Calu3 (cell line): Measurements from ENCODE around the gene PUS3. TPM values are rescaled to one million over a fixed set of nuclear protein-coding genes. Genes with fewer than 3 reads are reported as not detected.

Source experiments
- BruUV-seq: library from RNA; stranded (reverse); fragments of 400-500 nt; replicated peaks from 2 replicates; lab custom pipeline; 2021; lab: Mats Ljungman, UMichigan
- CTCF ChIA-PET: fragments of 300-600 bp; sonication (Branson Sonifier 250); formaldehyde crosslinking; loops from one replicate; lab custom pipeline; 2022; ENCODE audit warnings: antibody characterized with exemption; lab: Charles Lee
- DNase-seq: peaks from one replicate; pipeline ENCODE4 v3.0.0; 2022
- H3K27ac Mint-ChIP-seq: one replicate; pipeline ENCODE4 v1.8.0; 2022; ENCODE audit warnings: mixed read lengths; ENCODE audit not compliant: unreplicated experiment
- H3K27me3 Mint-ChIP-seq: one replicate; pipeline ENCODE4 v1.8.0; 2022; ENCODE audit warnings: mixed read lengths; ENCODE audit not compliant: unreplicated experiment
- H3K36me3 Mint-ChIP-seq: one replicate; pipeline ENCODE4 v1.8.0; 2022; ENCODE audit warnings: mild to moderate bottlenecking, moderate library complexity, mixed read lengths; ENCODE audit not compliant: insufficient read depth, unreplicated experiment
- H3K4me1 Mint-ChIP-seq: one replicate; pipeline ENCODE4 v1.8.0; 2022; ENCODE audit warnings: mild to moderate bottlenecking, low read depth, mixed read lengths; ENCODE audit not compliant: unreplicated experiment
- H3K4me3 Mint-ChIP-seq: one replicate; pipeline ENCODE4 v1.8.0; 2022; ENCODE audit warnings: mild to moderate bottlenecking, low read depth, moderate library complexity, mixed read lengths; ENCODE audit not compliant: unreplicated experiment
- H3K9me3 Mint-ChIP-seq: one replicate; pipeline ENCODE4 v1.8.0; 2022; ENCODE audit warnings: low read depth, mixed read lengths; ENCODE audit not compliant: unreplicated experiment
- intact Hi-C: fragments of 100-400 bp; cut with micrococcal nuclease; formaldehyde crosslinking; loops from one replicate; pipeline ENCODE4 v1.10.0; 2022; ENCODE audit not compliant: unreplicated experiment
- total RNA-seq: library from RNA; stranded (reverse); gene quantifications from 2 replicates; pipeline ENCODE4 v1.2.3, GENCODE V29; 2022
- TF ChIP-seq, protein P1 (sequence below): fragments of 200-600 bp; IDR thresholded peaks from one replicate; pipeline ENCODE4 v1.8.0; 2022; ENCODE audit warnings: antibody characterized with exemption; ENCODE audit not compliant: unreplicated experiment

PUS3 gene
- total RNA-seq, 1 experiment from 2014 or later = 10.4 TPM

DNA sequence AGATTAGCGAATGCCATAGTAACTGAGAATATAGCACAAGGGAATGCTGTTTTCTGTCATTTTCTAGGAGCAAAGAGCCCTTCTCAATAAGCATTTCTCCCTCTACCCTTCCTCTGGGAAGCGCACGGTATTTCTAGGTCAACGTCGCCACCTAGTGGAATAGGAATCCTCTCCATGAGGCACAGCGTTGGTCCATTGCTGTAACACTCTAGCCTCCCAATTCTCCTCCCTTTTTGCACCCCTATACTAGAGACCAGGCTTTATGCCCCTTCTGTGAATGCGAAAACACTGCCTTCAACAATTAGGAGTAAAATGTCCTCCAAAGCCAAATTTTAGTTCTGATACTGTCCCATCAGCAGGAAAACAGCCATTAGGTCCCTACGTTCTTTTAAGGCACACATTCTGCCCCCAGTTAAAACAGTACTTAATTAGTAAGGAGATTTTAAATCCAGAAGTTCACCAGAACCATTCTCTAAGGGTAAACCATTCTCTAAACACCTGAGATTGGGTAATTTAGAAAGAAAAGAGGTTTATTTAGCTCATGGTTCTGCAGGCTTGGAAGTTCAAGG is 28.4 kb downstream of the PUS3 start:
- H3K36me3 Mint-ChIP-seq = no peaks in the 10 kb centered on the region
- CTCF ChIA-PET = no interaction called here
- H3K4me3 Mint-ChIP-seq = no peak overlapping the region
- no TSS peak for BruUV-seq
- intact Hi-C loops = loop anchor here (1.0 to 5.0 kb wide), 2 partner anchors 150 to 247 kb away; partner anchors contain the start of gene CHEK1
- H3K27ac Mint-ChIP-seq = no peak overlapping the region
- peaks cover 32% of the 10 kb centered on the region for H3K27me3 Mint-ChIP-seq
- H3K4me1 Mint-ChIP-seq = no peaks in the 10 kb centered on the region
- TF ChIP-seq, protein P1, sequence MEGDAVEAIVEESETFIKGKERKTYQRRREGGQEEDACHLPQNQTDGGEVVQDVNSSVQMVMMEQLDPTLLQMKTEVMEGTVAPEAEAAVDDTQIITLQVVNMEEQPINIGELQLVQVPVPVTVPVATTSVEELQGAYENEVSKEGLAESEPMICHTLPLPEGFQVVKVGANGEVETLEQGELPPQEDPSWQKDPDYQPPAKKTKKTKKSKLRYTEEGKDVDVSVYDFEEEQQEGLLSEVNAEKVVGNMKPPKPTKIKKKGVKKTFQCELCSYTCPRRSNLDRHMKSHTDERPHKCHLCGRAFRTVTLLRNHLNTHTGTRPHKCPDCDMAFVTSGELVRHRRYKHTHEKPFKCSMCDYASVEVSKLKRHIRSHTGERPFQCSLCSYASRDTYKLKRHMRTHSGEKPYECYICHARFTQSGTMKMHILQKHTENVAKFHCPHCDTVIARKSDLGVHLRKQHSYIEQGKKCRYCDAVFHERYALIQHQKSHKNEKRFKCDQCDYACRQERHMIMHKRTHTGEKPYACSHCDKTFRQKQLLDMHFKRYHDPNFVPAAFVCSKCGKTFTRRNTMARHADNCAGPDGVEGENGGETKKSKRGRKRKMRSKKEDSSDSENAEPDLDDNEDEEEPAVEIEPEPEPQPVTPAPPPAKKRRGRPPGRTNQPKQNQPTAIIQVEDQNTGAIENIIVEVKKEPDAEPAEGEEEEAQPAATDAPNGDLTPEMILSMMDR = peak; percentile 61
- peaks cover 5% of the 10 kb centered on the region for H3K9me3 Mint-ChIP-seq
- peak; percentile 59 for DNase-seq

DNA sequence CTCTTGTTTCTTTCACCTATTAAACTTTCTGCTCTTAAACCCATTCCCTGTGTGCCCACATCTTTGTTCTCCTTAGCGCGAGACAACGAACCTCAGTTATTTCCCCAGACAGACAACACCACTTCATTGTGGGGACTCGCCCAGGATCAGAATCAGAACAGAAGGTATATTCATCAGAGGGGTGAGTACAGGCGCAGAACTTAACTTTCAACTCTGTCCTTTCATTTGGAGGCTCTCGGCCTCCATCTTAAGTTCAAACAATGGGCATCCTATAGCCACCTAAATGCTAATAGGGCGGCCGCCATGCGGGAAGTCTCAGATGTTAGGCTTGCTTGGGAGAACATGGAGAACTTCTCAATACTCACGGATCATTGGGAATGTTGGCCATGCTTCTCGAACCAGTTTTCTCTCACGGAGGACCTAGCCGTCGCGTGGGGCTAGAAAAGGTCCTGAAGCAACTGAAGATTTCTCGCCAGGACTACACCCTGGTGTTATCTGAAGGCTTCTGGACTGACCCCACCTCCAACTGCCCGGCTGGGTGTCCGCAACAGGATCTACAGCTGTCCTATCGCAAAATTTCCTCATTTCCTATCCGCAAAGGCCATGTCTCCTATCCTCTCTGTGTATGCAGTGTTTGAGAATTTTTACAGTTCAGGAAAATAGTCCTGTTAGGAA is 29.0 kb downstream of the PUS3 start:
- H3K27ac Mint-ChIP-seq = no peak overlapping the region
- H3K27me3 Mint-ChIP-seq = peaks cover 33% of the 10 kb centered on the region
- no peaks in the 10 kb centered on the region for H3K36me3 Mint-ChIP-seq
- DNase-seq = no peak
- peaks cover 5% of the 10 kb centered on the region for H3K9me3 Mint-ChIP-seq
- no TSS peak for BruUV-seq
- CTCF ChIA-PET = no interaction called here
- TF ChIP-seq, protein P1 = no peak
- intact Hi-C loops = loop anchor here (1.0 to 5.0 kb wide), 2 partner anchors 150 to 247 kb away; partner anchors contain the start of gene CHEK1
- H3K4me1 Mint-ChIP-seq = no peaks in the 10 kb centered on the region
- H3K4me3 Mint-ChIP-seq = no peak overlapping the region

DNA sequence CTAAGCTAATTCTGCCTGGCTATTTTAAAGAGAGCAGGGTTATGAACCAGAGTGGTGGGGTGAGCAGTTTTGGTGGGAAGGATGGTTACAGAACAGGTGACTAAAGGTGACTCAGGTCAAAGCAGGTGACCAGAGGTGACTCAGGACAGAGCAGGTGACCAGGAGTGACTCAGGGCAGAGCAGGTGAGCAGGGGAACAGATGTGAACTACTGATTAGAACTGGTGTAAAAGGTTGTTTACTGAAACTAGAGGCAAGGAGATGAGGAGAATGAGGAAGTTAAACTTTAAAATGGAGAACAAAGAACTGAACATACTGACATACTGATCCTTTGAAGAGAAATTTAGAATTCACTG is 30.9 kb downstream of the PUS3 start:
- CTCF ChIA-PET = no interaction called here
- DNase-seq = no peak
- intact Hi-C loops = loop anchor here (5.0 kb wide), 1 partner anchor 245 kb away; the partner anchor contains the start of gene CHEK1

DNA sequence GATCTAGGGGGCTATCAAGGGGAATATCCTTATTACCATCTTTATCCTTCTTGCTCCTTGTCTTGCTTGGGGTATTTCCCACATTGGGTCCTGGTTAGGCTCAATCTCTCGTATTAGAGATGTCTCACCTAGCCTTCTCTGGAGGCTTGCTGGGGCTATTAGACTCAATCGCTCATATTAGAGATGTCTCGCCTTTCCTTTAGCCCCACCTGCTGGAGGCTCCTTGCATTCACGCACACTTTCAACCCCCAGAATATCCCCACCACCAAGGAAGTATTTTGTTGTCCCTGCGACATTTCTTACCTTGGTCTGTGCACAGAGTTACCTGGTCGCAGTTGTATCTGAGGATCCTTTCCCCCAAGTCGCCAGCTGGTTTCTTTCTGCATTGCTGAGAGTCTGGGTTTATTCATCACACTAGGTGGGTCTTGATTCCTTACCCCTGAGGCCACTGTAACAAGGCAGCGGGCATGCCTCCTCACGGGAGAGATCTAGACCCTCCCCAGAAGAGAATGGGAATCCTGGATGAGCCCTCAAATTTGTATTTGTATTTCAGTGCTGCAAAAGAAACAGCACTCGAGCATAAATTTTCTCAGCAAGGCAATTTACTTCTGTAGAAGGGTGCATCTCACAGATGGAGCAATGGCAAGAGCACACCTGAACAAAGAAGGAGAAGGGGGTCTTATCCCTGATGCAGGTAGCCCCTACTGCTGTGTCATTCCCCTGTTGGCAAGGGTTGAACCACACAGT is 31.4 kb downstream of the PUS3 start:
- intact Hi-C loops = loop anchor here (5.0 kb wide), 1 partner anchor 244 kb away; the partner anchor contains the start of gene CHEK1
- Mint-ChIP-seq H3K9me3 (peaks cover 5% of the 10 kb centered on the region), H3K27ac (no peak overlapping the region), H3K27me3 (peaks cover 27% of the 10 kb centered on the region), H3K4me1 (no peaks in the 10 kb centered on the region), H3K4me3 (no peak overlapping the region), H3K36me3 (no peaks in the 10 kb centered on the region)
- BruUV-seq = no TSS peak
- CTCF ChIA-PET = no interaction called here
- DNase-seq = peak; percentile 20
- TF ChIP-seq, protein P1 = no peak

More for the DNA sequence above, 30.9 kb downstream of the PUS3 start:
- TF ChIP-seq, protein P1 = no peak
- Mint-ChIP-seq H3K4me1 (no peaks in the 10 kb centered on the region), H3K27me3 (peaks cover 27% of the 10 kb centered on the region), H3K36me3 (no peaks in the 10 kb centered on the region), H3K27ac (no peak overlapping the region), H3K9me3 (peaks cover 5% of the 10 kb centered on the region), H3K4me3 (no peak overlapping the region)
- BruUV-seq = no TSS peak
